ENCODE results near the gene KDM7A. TPM values are rescaled to one million over a fixed set of nuclear protein-coding genes. Genes with fewer than 3 reads are reported as not detected.

Gene KDM7A
- total RNA-seq, 1 donor from 2014 or later = 26.2 TPM

DNA sequence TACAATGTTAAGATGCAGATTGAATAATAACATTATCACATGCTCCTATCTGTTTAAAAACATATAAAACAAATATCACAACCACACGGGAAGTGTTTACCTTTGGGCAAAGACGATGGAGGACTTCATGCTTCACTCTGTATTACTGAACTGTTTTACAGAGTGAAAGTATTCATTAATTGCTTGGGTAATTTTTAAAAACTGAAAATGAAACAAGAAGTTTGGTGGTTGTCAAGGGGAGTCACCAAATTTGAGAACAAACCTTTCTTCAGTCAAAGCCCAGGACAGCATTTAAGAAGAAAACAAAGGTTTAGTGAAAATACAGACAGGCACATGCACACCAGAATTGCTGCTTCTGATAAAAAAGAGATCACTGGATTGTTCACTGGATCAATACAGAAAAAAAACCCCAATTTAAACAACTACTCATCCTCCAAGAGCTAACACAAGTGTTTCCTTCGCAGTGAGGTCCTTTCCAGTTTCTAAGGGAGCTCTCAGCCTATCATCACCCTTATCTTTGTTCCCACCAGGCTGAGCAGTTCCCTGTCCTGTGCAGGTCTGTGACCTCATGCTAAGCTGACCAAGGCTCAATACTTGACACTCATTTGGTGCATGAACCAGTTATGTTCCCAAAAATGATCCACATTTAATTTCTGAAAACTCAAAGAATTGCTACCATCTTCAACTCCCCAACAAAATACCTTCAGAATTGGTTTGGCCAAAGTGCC lies 122.8 kb downstream of the KDM7A start:
- DNase-seq = no peak

GRCh38 chr7:140051820-140052219 lies 125.0 kb downstream of the KDM7A start:
- DNase-seq = no peak

GRCh38 chr7:140050100-140050499 lies 126.7 kb downstream of the KDM7A start:
- no peak for DNase-seq

DNA sequence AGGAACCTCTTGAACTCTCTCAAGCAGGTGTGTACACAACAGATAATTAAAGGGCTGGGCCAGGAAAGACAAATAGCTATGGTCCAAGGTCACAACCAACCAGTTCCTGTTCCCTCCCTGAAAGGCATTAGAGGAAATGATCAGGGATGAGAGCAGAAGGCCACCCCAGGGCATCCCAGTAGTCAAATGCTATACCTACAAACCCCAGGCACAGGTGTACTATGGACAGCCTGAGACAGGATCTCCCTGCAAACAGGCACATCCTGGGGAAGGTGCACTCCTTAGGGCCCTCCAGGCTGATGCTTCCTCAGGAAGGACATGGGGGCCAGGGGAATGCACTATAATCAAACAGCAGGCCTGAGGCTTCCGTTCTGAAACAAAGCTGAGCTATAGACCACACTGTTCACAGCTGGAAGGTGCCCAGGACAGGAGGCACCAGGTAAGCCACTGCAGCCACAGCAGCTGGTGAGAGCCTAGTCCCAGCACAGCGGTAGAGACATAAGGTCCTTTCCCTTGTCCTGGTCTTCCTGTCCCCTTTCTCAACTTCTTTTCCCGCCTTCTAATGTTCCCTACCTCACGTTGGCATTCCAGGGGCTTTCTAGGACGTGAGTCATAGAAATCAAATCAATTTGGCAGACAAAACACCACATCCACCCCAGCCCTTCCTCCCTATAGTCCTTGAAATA lies 127.3 kb downstream of the KDM7A start:
- DNase-seq = no peak

GRCh38 chr7:140048989-140049338 lies 127.8 kb downstream of the KDM7A start:
- DNase-seq = no peak

DNA sequence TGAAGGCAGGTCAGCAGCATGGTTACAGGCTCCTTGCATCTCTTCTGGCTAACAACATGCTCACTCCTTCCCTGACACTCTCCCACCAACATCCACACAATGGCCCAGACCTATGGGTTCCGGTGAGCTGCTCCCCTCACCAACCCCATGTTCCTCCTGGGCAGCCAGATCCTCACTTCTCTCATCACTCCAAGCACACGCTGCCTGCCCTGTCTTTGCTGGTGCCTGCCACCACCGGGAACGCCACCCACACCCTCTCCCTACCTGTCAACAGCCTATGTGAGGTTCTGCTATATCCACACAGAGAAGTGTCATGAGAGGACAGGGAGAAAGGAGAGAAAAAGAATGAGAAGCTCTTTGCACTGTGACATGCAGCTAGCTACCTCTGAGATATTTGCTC lies 128.6 kb downstream of the KDM7A start:
- DNase-seq = no peak

DNA sequence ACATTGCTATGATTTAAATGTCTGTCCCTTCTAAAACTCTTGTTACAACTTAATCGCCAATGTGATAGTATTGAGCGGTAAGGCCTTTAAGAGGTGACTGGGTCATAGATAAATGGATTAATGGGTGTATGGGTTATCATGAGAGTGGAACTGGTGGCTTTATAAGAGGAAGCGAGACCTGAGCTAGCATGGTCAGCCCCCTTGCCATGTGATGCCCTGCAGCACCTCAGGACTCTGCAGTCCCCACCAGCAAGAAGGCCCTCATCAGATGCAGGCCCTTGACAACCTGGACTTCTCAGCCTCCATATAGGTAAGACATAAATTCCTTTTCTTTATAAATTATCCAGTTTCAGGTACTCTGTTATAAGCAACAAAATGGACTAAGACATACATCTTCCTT lies 129.6 kb downstream of the KDM7A start:
- no peak for DNase-seq

- no peak for DNase-seq
Measured at GRCh38 chr7:140045697-140046096, 131.1 kb downstream of the KDM7A start.

DNA sequence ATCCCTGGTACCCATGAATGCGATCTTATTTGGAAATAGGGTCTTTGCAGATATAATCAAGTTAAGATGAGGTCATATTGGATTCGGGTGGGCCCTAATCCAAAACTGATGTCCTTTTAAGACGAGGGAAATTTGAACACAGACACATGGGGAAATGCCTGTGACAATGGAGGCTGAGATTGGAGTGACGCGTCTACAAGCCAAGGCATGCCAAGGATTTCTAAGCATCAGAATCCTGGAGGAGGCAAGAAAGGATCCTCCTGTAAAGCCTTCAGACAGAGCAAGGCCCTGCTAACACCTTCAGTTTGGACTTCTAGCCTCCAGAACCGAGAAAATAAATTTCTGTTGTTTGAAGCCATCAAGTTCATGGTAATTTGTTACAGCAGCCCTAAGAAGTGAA lies 132.5 kb downstream of the KDM7A start:
- DNase-seq = no peak

DNA sequence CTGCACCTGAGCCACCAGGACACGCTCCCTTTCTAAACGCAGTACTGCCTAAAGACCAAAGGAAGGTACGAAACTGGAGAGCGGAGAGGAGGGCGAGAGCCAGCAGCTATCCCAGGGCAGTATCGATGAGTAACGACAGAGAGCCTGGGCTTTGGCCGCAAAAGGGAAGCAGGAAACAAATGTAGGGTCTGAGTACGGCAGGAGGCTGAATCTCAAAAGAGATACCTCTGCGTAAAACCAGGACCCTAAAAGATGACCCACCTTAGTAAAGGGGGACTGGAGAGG lies 134.5 kb downstream of the KDM7A start:
- DNase-seq = no peak

DNA sequence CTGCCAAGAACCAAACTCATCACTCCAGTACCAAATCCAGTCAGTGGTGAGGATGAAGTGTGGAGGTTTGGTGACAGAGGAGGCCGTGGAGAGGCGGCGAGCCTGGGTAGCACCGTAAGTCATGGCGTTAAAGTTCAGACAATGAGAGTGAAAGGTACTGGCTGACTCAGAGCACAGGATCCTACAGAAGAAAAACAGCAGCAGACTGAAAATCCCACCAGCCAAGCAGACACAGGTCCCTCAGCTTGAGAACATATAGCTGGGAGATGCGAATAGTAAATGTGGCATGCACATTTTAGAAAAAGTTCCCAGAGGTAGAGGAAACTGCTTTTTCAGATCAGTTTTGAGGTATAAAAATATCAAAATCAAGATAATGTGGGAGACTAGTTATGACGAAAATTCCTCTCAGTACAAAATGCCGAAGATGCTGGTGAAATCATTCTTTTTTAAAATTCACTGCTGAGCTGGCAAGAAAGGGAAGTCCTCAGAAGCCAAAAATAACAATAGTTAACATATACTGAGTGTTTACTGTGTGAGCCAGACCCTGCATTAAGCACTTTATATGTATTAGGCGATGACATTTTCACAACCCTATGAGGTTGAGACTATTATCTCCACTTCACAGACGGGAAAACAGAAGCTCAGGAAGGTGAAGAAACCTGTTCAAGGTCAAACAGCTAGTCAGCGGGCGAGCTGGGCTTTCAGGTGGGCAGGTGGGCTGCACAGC lies 135.0 kb downstream of the KDM7A start:
- no peak for DNase-seq

DNA sequence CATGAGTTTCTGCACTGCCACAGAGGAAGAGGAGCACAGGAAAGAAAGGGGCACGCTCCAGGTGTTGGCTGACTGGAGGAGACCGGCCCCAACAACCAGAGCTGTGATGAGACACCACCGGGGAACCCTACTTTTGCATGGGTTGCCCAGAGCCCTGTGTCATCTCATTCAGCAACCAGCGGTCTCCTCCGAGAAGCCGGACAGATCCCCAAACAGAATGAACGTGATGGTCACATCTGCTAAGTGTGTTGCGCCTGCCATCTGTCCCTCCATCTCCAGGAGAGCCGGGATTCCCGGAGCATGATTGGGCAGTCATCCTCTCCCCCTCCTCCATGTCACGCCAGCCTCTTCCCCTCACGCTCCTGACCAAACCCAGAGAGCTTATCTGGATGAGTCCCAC lies 136.9 kb downstream of the KDM7A start:
- no peak for DNase-seq

DNA sequence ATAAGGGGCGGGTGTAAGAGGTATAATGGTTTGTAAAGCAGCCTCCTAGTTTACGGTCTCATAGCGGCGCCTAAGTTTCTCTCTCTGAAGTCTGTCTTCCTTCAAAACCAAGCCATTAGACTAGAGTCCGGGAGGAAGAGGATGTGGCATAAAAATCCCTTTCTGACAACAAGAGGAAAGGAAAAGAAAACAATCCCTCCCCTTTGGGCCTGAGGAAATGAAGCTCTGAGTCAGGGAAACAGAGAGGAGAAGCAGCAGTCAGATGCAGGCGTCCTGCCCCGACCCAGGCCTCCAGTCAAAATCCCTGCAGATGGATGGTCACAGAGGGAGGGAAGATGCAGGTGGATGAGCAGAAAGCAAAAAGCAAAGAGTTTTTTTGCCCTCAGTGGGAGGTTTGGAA lies 137.7 kb downstream of the KDM7A start:
- DNase-seq = no peak

DNA sequence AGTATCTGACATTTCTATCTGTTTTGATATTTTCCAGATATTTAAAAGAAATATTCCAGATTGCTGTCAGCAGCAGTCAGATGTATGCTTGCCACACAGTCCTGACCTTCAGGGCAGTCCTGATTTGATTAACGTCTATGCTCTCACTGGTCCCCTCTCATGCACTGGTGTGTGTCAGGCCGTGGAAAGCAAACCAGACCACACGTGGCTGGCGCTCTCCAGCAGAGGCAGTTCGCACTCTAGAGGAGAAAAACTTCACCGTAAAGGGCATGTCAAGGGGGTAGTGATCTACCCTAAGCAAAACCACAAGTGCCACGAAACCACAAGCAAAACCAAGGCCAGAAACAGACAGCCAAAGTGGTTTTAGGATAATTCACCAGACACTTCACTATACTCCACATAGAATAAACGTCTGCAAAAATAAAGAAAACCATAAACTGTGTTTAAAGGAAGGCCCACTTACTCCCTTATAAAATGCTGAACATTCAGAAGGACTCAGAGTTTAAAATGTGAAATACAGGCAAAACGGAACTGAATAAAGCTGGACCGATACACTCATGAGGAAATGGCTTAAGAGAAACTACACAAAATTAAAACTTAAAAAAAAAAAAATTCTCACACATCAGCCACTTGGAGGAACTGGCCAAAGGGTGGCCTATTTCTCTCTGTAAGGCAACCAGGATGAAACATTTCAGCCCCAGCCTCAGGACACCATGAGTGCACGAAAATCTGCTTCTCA lies 140.4 kb downstream of the KDM7A start:
- no peak for DNase-seq

- DNase-seq = no peak
Measured at GRCh38 chr7:140035400-140036223, 141.2 kb downstream of the KDM7A start.

Small RNA genes lying within 50 kb of the gene (small RNA-seq; reads per million reads assigned to genes)
- gene RF00019 (ENCODE audit: low replicate concordance) (not detected), gene RNU6-797P (ENCODE audit: low replicate concordance) (not detected)

Other genes with a start within 250 kb of the KDM7A start
- 20.7 TPM for gene PARP12, start 114.0 kb downstream of the KDM7A start, total RNA-seq
- 54.9 TPM for gene SLC37A3, start 221.5 kb upstream of the KDM7A start, total RNA-seq
- gene RAB19, start 227.1 kb upstream of the KDM7A start, total RNA-seq = 0.49 TPM

Data from skin of body (tissue), 3 donors.